Esophagus squamous epithelium (tissue), 4 donors: ENCODE measurements around the gene SEC61A2.

Source experiments
- CTCF ChIP-seq, 6 experiments: fragments of 450-650 bp in 4 of 6; fragments of 200-600 bp in 2 of 6; sonication (generic) in 2 of 6; IDR thresholded peaks; one replicate each; pipeline ENCODE4 v1.5.1; 2016 to 2019; ENCODE audit warnings: antibody characterized with exemption in 6 of 6, mild to moderate bottlenecking in 4 of 6, moderate library complexity in 4 of 6
- POLR2A ChIP-seq, 4 donors: fragments of 450-650 bp; IDR thresholded peaks; one replicate each; pipeline ENCODE4 v1.6.1; 2017; ENCODE audit warnings: antibody characterized with exemption in 4 of 4, mild to moderate bottlenecking in 4 of 4, moderate library complexity in 3 of 4

- no peak for TF ChIP-seq CTCF (IDR thresholded peaks at IDR 0.05)
- no peak for TF ChIP-seq POLR2A (IDR thresholded peaks at IDR 0.05)
Measured at GRCh38 chr10:12144538-12144937, 15.1 kb downstream of the SEC61A2 start.
